ENCODE results near the gene NUDT14.

The NUDT14 gene

DNA sequence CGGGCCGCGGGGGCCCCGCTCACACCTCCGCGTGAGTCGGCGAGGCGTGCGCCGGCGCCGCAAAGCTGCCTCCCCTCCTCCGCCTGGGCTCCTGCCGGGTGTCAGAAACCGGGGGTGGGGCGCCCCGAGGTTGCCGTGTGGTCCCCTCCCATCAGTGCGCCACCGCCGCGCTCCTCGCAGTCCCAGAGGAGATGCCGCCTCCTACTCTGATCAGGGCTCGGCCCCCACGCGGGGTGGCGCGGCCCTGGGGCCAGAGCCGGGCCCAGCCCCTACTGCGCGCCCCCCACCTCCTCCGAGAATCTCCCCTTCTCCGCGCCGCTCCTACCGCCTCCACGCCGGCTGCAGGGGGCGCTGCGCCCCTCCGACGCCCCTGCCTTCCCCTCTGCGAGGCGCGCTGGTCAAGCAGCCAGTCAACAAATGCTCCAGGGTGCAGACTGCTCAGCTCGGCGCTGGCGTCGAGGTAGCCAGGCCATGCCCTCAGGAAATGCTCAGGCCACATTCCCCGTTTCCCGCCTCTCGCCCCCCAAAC is 12.1 kb downstream of the NUDT14 start:
- Mint-ChIP-seq H3K36me3 (peaks cover 0 to 2% of the 10 kb centered on the region in 2 donors), H3K9me3 (no peaks in the 10 kb centered on the region), H3K27ac (peak overlapping the region; percentile 14), H3K4me3 (peak overlapping the region; percentile 80), H3K27me3 (peaks cover 30 to 53% of the 10 kb centered on the region in 2 donors), H3K4me1 (peaks cover 15 to 24% of the 10 kb centered on the region in 2 donors)
- ATAC-seq (replicated peaks) (peak; percentile 32 to 38), DNase-seq (no peak)

DNA sequence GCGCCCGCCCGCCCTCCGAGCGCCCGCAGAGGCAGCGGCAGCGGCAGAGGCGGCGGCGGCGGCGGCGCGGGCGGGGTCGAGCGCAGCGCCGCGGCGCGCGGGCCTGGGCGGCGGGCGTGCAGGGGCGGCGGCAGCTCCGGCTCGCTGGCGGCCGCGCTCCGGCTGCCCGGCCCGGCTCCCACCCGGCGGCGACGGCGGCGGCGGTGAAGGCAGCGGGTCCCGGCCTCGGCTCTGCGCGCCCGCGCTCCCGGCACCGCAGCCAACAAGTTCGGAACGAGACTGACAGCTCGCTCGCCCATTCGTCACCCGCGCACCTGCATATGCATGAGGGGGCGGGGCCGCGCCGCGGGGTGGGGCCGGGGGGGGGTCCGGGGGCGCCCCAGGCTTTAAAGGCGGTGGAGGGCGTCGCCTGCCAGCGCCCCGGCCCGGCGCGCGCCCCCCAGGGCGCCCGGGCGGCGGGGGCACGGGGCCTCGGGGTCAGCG is 12.6 kb downstream of the NUDT14 start, which contains the start of gene JAG2:
Gene JAG2 (minus strand): TSS at position 281 of the 483 bp plus-strand sequence. CDS start 356 bp downstream, outside the sequence.
- H3K9me3 Mint-ChIP-seq = no peaks in the 10 kb centered on the region
- peak within 1 kb of the TSS; percentile 80 for H3K27ac Mint-ChIP-seq
- peaks cover 0 to 2% of the 10 kb centered on the region in 2 donors for H3K36me3 Mint-ChIP-seq
- H3K4me1 Mint-ChIP-seq = peaks cover 15 to 23% of the 10 kb centered on the region in 2 donors
- ATAC-seq (replicated peaks) (peak; percentile 35 to 55), DNase-seq (no peak)
- H3K27me3 Mint-ChIP-seq = peaks cover 30 to 53% of the 10 kb centered on the region in 2 donors
- peak within 1 kb of the TSS; percentile 80 for H3K4me3 Mint-ChIP-seq

DNA sequence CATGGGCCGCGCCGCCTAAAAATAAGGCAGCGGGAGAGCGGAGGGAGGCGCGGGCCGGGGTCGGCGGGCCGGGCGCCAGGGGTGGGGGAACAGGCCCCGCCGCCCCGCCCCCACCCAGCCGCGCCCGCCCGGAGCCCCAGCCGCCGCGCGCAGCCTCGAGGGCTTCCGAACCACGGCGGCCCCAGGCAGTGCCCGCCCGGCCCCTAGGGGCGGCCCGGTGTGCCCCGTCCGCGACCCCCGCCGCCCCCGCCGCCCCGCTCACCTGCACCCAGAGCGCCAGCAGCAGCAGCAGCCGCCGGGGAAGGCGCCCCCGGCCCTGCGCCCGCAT is 13.1 kb downstream of the NUDT14 start:
- Mint-ChIP-seq H3K4me1 (peaks cover 15 to 23% of the 10 kb centered on the region in 2 donors), H3K4me3 (peak overlapping the region; percentile 53 to 59), H3K27ac (no peak overlapping the region), H3K27me3 (peaks cover 30 to 53% of the 10 kb centered on the region in 2 donors), H3K36me3 (peaks cover 0 to 2% of the 10 kb centered on the region in 2 donors), H3K9me3 (no peaks in the 10 kb centered on the region)
- DNase-seq (no peak), ATAC-seq (replicated peaks) (no peak)

DNA sequence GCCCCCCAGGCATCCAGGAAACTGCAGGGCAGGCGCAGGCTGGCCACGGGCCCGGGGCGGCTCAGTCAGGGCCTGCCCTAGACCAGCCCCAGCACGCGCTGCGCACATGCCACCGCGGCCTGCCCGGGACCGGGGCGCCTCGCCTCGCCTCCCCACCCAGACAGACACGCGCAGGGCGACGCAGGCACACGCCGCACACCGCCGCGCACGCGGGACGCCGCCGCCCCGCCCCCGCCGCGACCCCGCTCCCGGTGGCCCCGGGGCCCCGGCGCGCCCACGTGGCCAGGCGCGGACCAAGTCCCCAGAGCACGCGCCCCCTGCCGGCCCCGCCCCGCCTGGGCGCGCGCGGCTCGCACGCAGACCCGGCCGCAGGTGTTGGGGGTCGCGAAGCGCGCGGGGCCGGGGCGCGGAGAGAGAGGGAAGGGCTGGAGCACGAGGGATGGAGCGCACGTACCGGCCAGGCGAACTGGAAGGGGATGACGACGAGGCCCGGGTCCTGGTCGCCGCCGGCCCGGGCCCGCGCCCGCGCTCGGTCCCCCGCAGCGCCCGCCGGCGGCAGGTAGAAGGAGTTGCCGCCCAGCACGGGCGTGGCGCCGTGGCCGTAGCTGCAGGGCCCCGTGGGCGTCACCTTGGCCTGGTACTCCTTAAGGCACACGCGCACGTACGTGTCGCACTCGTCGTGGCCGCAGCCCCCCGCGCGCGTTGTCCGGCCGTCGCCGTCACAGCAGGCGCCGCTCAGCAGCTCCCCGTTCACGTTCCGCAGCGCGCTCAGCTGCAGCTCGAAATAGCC is 13.6 kb downstream of the NUDT14 start:
- Mint-ChIP-seq H3K27me3 (peaks cover 30 to 53% of the 10 kb centered on the region in 2 donors), H3K36me3 (peaks cover 0 to 2% of the 10 kb centered on the region in 2 donors), H3K4me3 (peak overlapping the region; percentile 53 to 59), H3K9me3 (no peaks in the 10 kb centered on the region), H3K27ac (no peak overlapping the region), H3K4me1 (peaks cover 15 to 23% of the 10 kb centered on the region in 2 donors)
- DNase-seq = no peak
- peak; percentile 18 to 27 for ATAC-seq (replicated peaks)

DNA sequence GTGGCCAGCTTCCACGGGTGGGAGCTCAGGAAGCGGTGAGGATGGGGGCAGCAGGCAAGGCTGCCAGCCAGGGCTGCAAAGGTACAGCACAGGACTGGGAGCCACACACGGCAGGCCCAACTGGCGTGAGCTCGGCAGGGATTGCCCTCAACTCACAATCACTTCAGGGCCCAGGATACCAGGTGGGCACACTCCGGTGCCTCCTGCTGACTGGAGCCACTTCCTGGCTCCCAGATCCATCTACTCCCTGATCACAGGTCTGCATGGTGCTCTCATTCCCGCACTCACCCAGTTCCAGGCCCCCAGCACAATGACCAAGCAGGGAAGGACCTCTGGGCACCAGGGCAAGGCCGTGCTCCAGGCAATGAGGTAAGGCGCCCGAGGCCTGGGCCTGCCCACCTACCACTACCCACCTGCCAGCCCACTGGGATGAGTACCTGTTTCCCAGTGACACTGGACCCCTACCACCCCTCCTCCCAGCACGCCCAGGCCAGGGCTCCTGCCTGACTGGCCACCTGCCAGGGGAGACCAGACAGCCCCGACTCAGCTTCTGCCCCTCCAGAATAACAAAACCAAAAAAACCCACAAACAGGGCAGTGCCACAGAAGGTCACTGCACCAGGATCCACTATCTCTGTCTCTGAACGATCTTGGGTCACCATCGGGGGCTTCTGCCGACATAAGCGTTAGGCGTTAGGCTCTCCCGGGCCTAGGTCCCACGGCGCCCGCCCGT is 14.4 kb downstream of the NUDT14 start:
- H3K9me3 Mint-ChIP-seq = no peaks in the 10 kb centered on the region
- H3K4me3 Mint-ChIP-seq = no peak overlapping the region
- DNase-seq (no peak), ATAC-seq (replicated peaks) (no peak)
- H3K27ac Mint-ChIP-seq = no peak overlapping the region
- peaks cover 27 to 49% of the 10 kb centered on the region in 2 donors for H3K27me3 Mint-ChIP-seq
- peaks cover 0 to 2% of the 10 kb centered on the region in 2 donors for H3K36me3 Mint-ChIP-seq
- H3K4me1 Mint-ChIP-seq = peaks cover 15 to 23% of the 10 kb centered on the region in 2 donors

DNA sequence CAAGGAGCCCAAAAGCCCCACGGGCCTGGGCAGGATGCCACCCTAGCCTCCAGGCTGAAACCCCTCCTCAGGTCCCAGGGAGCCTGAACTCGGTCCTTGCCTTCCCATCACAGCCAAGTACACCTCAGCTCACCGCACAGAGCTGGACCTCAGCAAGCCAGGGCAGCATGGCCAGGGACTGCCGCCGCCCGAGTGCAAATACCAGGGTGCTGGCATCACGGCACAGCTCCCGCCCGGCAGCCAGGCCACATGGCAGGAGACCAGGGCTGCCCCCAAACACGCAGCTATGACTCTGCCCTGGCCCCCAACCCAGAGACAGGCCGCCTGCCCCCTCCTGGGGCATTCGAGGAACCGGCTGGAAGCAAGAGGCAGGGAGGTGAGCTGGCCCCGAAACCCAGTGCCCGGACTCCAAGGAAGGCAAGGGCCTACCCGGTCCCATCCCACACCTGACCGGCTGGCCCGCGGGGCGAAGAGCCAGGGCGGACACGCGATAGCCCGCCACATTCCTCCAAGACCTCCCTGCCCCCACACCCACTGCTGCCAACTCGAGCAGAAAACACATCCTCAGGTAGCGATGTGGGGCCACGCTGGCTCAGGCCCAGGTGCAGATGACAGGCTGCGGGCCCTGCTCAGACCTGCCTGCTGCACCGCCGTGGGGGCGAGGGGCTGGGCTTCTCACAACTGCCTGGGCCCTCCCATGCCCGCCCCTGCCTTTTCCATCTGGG is 15.2 kb downstream of the NUDT14 start:
- DNase-seq (no peak), ATAC-seq (replicated peaks) (no peak)
- H3K9me3 Mint-ChIP-seq = no peaks in the 10 kb centered on the region
- peaks cover 0 to 2% of the 10 kb centered on the region in 2 donors for H3K36me3 Mint-ChIP-seq
- peaks cover 25 to 45% of the 10 kb centered on the region in 2 donors for H3K27me3 Mint-ChIP-seq
- no peak overlapping the region for H3K4me3 Mint-ChIP-seq
- H3K27ac Mint-ChIP-seq = no peak overlapping the region
- peaks cover 15 to 23% of the 10 kb centered on the region in 2 donors for H3K4me1 Mint-ChIP-seq

DNA sequence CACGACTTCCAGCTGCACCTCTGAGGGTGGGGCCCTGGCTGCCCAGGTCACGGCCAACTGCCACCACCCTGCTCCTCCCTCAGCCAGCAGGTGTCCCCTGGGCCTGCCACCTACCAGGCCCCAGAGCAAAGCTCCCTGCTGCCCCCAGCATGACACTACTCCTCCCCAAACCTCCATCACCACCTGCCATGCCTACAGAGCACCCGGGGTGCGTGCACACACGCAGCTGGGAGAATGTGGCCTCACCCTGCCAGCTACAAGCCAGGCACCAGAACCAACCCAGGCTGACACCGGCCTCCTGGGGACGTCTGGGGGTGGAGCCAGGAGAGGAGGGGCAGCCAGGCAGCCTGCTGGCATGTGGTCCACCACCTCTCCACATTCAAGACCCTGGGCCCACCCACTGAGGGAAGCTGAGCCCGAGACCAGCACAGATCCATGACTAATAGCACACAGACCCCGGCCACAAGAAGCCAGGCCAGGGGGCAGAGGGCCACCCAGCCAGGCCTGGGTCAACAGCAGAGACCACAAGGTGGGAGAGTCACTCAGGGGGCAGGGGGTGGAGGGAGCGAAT is 15.9 kb downstream of the NUDT14 start:
- Mint-ChIP-seq H3K4me1 (peaks cover 15 to 23% of the 10 kb centered on the region in 2 donors), H3K9me3 (no peaks in the 10 kb centered on the region), H3K36me3 (peaks cover 0 to 2% of the 10 kb centered on the region in 2 donors), H3K27ac (peak overlapping the region; percentile 71), H3K27me3 (peaks cover 21 to 41% of the 10 kb centered on the region in 2 donors), H3K4me3 (no peak overlapping the region)
- ATAC-seq (replicated peaks) (peak; percentile 16 to 18), DNase-seq (no peak)

DNA sequence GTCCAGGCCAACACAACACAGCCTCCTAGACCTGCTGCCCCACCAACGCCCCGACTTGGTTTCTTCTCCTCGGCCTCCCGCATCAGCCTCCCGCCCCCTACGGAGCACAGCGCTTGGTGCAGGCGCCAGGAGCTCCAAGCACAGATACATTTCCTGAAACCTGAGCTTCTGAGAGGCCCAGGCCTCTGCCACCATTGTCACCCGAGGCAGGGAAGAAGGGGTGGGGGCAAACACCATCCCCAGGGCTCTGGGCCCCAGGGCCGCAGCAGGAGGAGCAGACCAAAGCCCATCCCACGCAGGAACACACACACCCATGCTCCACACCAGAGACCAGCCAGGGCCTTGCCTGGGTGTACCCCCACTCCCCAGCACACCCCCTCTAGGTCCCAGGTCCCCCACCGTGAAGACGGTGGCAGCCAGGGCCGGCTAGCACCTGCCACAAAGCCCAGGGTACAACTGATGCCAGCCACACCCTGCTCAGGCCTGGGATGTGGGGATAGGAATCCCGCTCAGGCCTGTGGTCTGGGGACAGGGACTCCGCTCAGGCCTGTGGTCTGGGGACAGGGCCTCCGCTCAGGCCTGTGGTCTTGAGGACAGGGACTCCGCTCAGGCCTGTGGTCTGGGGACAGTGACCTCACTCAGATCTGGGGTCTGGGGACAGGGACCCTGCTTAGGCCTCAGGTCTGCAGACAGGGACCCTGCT is 17.9 kb downstream of the NUDT14 start:
- H3K4me3 Mint-ChIP-seq = no peak overlapping the region
- no peaks in the 10 kb centered on the region for H3K36me3 Mint-ChIP-seq
- H3K27ac Mint-ChIP-seq = no peak overlapping the region
- peaks cover 9 to 35% of the 10 kb centered on the region in 2 donors for H3K27me3 Mint-ChIP-seq
- no peak for DNase-seq
- no peak for ATAC-seq (replicated peaks)
- no peaks in the 10 kb centered on the region for H3K9me3 Mint-ChIP-seq
- H3K4me1 Mint-ChIP-seq = peaks cover 7 to 12% of the 10 kb centered on the region in 2 donors

DNA sequence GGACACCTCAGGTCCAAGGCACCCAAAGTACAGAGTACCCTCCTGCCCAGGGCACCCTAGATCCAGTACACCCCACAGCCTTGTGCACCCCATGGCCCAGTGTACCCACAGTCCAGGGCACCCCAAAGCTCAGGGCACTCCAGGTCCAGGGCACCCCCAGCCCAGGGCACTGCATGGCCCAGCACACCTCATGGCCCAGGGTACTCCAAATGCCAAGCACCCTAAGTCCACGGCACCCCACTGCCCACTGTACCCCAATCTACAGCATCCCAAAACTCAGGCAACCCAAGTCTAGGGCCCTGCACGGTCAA is 18.5 kb downstream of the NUDT14 start:
- no peaks in the 10 kb centered on the region for H3K9me3 Mint-ChIP-seq
- no peak for DNase-seq
- no peak overlapping the region for H3K27ac Mint-ChIP-seq
- H3K4me3 Mint-ChIP-seq = no peak overlapping the region
- no peak for ATAC-seq (replicated peaks)
- peaks cover 9 to 35% of the 10 kb centered on the region in 2 donors for H3K27me3 Mint-ChIP-seq
- no peaks in the 10 kb centered on the region for H3K36me3 Mint-ChIP-seq
- peaks cover 7 to 12% of the 10 kb centered on the region in 2 donors for H3K4me1 Mint-ChIP-seq

DNA sequence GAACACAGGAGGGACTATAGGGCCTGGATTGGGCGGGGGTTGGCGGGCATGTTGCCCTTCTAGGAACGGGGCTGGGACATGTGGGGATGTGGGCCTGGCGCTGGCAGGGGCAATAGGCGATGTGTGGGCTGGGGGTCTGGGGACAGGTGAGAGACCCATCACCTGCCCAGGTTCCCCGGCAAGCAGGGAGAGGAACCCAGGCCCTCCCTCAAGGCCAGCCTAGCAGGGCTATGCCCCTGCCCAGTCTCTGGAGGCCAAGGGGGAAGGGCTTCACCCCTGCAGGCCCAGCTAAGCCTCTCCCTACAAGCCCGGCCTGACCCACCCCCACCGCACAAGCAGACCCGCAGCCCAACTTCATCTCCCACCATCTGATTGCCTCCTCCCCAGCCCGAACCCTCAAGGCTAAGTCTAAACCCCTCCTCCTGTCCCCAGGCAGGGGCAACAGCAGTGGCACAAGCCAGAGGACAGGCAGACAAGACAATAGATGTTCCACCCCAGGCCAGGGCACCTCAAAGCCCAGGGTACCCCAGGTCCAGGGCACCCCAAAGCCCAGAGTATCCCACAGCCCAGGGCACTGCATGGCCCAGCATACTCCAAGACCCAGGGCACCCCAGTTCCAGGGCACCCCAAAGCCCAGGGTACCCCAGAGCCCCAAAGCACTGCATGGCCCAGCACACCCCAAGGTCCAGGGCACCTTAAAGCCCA is 19.0 kb downstream of the NUDT14 start:
- peak; percentile 20 for DNase-seq
- H3K9me3 Mint-ChIP-seq = peaks cover 3 to 4% of the 10 kb centered on the region in 2 donors
- no peak overlapping the region for H3K4me3 Mint-ChIP-seq
- peaks cover 13 to 34% of the 10 kb centered on the region in 2 donors for H3K27me3 Mint-ChIP-seq
- peaks cover 7 to 12% of the 10 kb centered on the region in 2 donors for H3K4me1 Mint-ChIP-seq
- no peak overlapping the region for H3K27ac Mint-ChIP-seq
- ATAC-seq (replicated peaks) = peak in 1 of 2 donors; percentile 16
- H3K36me3 Mint-ChIP-seq = no peaks in the 10 kb centered on the region

DNA sequence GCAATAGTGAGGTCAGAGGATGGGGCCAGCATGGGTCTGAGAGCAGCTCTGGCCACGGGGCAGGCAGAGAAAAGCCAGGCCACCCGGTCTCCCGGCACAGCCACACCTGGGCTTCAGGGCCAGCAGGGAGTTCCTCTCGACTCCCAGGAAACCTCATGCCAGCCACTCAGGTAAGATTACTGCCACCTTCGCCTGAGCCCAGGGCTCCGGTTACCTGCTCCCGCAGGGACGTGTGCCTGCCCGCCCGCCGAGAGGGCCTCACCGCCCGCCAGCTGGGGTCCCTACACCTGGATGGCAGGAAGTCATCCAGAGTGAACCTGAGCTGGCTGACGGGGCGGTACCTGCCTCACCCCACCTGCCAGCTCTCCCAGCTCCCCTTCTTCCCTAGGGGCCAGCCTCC is 19.8 kb downstream of the NUDT14 start:
- no peak overlapping the region for H3K27ac Mint-ChIP-seq
- H3K36me3 Mint-ChIP-seq = no peaks in the 10 kb centered on the region
- peaks cover 9 to 26% of the 10 kb centered on the region in 2 donors for H3K27me3 Mint-ChIP-seq
- peaks cover 7 to 8% of the 10 kb centered on the region in 2 donors for H3K4me1 Mint-ChIP-seq
- peaks cover 3 to 4% of the 10 kb centered on the region in 2 donors for H3K9me3 Mint-ChIP-seq
- ATAC-seq (replicated peaks) (no peak), DNase-seq (no peak)
- H3K4me3 Mint-ChIP-seq = no peak overlapping the region

DNA sequence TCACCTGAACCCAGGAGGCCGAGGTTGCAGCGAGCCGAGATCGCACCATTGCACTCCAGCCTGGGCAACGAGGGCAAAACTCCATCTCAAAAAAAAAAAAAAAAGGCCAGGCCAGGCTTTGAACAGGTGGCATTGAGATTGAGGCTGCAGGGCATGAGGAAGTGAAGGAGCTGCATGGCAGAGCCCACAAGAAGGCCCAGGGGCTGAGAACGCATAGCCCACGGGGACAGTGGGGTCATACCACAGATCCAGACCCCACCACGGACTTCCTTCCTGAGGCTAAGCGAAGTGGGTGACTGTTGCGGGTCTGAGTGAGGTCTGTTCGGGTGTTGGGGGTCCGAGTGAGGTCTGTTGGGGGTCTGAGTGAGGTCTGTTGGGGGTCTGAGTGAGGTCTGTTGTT is 20.3 kb downstream of the NUDT14 start:
- peaks cover 7 to 8% of the 10 kb centered on the region in 2 donors for H3K4me1 Mint-ChIP-seq
- ATAC-seq (replicated peaks) (no peak), DNase-seq (no peak)
- no peaks in the 10 kb centered on the region for H3K36me3 Mint-ChIP-seq
- H3K4me3 Mint-ChIP-seq = no peak overlapping the region
- H3K9me3 Mint-ChIP-seq = peaks cover 3 to 4% of the 10 kb centered on the region in 2 donors
- peaks cover 9 to 20% of the 10 kb centered on the region in 2 donors for H3K27me3 Mint-ChIP-seq
- H3K27ac Mint-ChIP-seq = peak overlapping the region; percentile 59

DNA sequence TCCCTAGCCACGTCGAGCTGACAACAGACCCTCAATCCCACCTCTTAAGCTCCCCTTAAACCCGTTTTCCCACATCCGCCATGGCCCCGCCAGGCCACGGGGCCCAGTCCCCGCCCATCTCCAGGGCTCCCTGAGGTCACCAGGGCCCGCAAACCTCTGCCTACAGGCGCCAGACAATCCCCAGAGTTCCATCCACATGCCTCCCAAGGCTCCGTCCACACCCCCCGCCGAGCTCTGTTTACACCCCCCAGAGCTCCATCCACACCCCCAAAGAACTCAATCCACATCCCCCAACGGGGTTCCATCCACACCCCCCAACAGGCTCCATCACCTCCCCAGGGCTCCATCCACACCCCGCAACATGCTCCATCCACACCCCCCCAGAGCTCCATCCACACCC is 21.8 kb downstream of the NUDT14 start:
- DNase-seq (no peak), ATAC-seq (replicated peaks) (no peak)
- Mint-ChIP-seq H3K9me3 (peaks cover 3 to 4% of the 10 kb centered on the region in 2 donors), H3K27ac (no peak overlapping the region), H3K27me3 (peaks cover 9 to 11% of the 10 kb centered on the region in 2 donors), H3K4me3 (no peak overlapping the region), H3K4me1 (peaks cover 0 to 3% of the 10 kb centered on the region in 2 donors), H3K36me3 (no peaks in the 10 kb centered on the region)
